ENCODE data around the gene KIF26B. TPM values are rescaled to one million over a fixed set of nuclear protein-coding genes. Genes with fewer than 3 reads are reported as not detected.

Gene KIF26B
- total RNA-seq, 1 donor from 2014 or later = 69.7 TPM

DNA sequence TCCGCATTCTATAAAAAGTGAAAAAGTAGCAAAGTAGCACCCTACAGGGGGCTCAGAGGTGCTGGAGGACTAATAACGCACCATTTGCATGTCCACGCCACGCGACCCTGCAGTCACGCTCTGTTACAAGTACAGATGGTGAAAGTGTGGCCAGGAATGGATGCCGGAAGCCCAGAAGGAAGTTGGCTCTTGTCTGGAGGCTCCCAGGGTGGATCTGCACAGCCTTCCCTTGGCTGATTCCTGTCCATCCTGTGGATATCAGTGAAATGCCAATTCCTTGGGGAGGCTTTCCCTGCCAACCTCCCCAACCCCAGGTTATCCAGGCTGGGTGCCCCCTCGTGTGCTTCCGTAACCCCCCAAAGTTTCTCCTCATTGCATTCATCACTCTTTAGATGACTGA lies 396.8 kb downstream of the KIF26B start:
- H3K36me3 Mint-ChIP-seq = peaks cover 2% of the 10 kb centered on the region
- no peak overlapping the region for H3K27ac Mint-ChIP-seq
- no peak for DNase-seq (ENCODE audit: low spot score in 2 of 2, unreplicated experiment in 2 of 2)
- peaks cover 3% of the 10 kb centered on the region for H3K9me3 Mint-ChIP-seq
- TF ChIP-seq CTCF (IDR thresholded peaks at IDR 0.05; ENCODE audit: unreplicated experiment) = no peak
- H3K4me3 Mint-ChIP-seq = no peak overlapping the region
- peaks cover 14% of the 10 kb centered on the region for H3K4me1 Mint-ChIP-seq
- H3K27me3 Mint-ChIP-seq (ENCODE audit: low read depth) = no peaks in the 10 kb centered on the region

- Mint-ChIP-seq H3K4me1 (peaks cover 14% of the 10 kb centered on the region), H3K36me3 (peaks cover 2% of the 10 kb centered on the region), H3K4me3 (no peak overlapping the region), H3K27ac (no peak overlapping the region), H3K9me3 (peaks cover 3% of the 10 kb centered on the region), H3K27me3 (ENCODE audit: low read depth) (no peaks in the 10 kb centered on the region)
- no peak for TF ChIP-seq CTCF (IDR thresholded peaks at IDR 0.05; ENCODE audit: unreplicated experiment)
- DNase-seq (ENCODE audit: low spot score in 2 of 2, unreplicated experiment in 2 of 2) = no peak
These were observed 397.5 kb downstream of the KIF26B start for GRCh38 chr1:245552331-245552730.

DNA sequence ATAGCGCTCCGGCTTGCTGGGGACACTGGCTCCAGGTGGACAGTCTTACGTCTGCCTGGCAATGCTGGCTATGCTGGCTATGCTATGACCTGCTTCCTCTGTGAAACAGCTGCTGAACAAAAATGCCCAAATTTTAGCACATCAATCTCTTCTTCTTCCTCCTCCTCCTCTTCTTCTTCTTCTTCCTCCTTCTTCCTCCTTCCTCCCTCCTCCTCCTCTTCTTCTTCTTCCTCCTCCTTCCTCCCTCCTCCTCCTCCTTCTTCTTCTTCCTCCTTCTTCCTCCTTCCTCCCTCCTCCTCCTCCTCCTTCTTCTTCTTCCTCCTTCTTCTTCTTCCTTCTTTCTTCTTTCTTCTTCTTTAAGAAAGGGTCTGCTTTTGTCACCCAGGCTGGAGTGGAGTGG lies 401.3 kb downstream of the KIF26B start:
- H3K27me3 Mint-ChIP-seq (ENCODE audit: low read depth) = no peaks in the 10 kb centered on the region
- no peak overlapping the region for H3K4me3 Mint-ChIP-seq
- peaks cover 2% of the 10 kb centered on the region for H3K36me3 Mint-ChIP-seq
- no peak overlapping the region for H3K27ac Mint-ChIP-seq
- TF ChIP-seq CTCF (IDR thresholded peaks at IDR 0.05; ENCODE audit: unreplicated experiment) = no peak
- H3K9me3 Mint-ChIP-seq = peaks cover 3% of the 10 kb centered on the region
- H3K4me1 Mint-ChIP-seq = peaks cover 3% of the 10 kb centered on the region
- no peak for DNase-seq (ENCODE audit: low spot score in 2 of 2, unreplicated experiment in 2 of 2)

- H3K36me3 Mint-ChIP-seq = no peaks in the 10 kb centered on the region
- no peak for DNase-seq (ENCODE audit: low spot score in 2 of 2, unreplicated experiment in 2 of 2)
- H3K4me3 Mint-ChIP-seq = no peak overlapping the region
- no peak overlapping the region for H3K27ac Mint-ChIP-seq
- peaks cover 3% of the 10 kb centered on the region for H3K4me1 Mint-ChIP-seq
- H3K9me3 Mint-ChIP-seq = no peaks in the 10 kb centered on the region
- TF ChIP-seq CTCF (IDR thresholded peaks at IDR 0.05; ENCODE audit: unreplicated experiment) = no peak
- no peaks in the 10 kb centered on the region for H3K27me3 Mint-ChIP-seq (ENCODE audit: low read depth)
These were observed 403.3 kb downstream of the KIF26B start for GRCh38 chr1:245558069-245558468.

GRCh38 chr1:245560316-245560859 lies 405.6 kb downstream of the KIF26B start:
- no peaks in the 10 kb centered on the region for H3K27me3 Mint-ChIP-seq (ENCODE audit: low read depth)
- no peak for TF ChIP-seq CTCF (IDR thresholded peaks at IDR 0.05; ENCODE audit: unreplicated experiment)
- no peak overlapping the region for H3K27ac Mint-ChIP-seq
- no peaks in the 10 kb centered on the region for H3K9me3 Mint-ChIP-seq
- H3K4me3 Mint-ChIP-seq = no peak overlapping the region
- H3K36me3 Mint-ChIP-seq = no peaks in the 10 kb centered on the region
- DNase-seq (ENCODE audit: low spot score in 2 of 2, unreplicated experiment in 2 of 2) = no peak
- H3K4me1 Mint-ChIP-seq = peaks cover 3% of the 10 kb centered on the region

Data from mesothelial cell of epicardium (in vitro differentiated cells).